Mesenchymal stem cell (in vitro differentiated cells and primary cell): ENCODE results near the gene CLDN14. TPM values are rescaled to one million over a fixed set of nuclear protein-coding genes. Genes with fewer than 3 reads are reported as not detected.

Source experiments
- DNase-seq: peaks from one replicate; pipeline ENCODE4 v3.0.0-alpha.2; 2013
- H2AFZ ChIP-seq: one replicate; pipeline ENCODE4 v1.6.1; 2013; ENCODE audit warnings: low read depth, mild to moderate bottlenecking, control low read depth, inconsistent platforms, low read length, moderate library complexity
- H2AK5ac ChIP-seq: 2 replicates; pipeline ENCODE4 v1.6.1; 2013; ENCODE audit warnings: low read length, moderate library complexity, mild to moderate bottlenecking, inconsistent platforms; ENCODE audit not compliant: severe bottlenecking
- H2BK120ac ChIP-seq: one replicate; pipeline ENCODE4 v1.6.1; 2013; ENCODE audit warnings: low read depth, mild to moderate bottlenecking, inconsistent platforms, low read length, moderate library complexity
- H2BK12ac ChIP-seq, 2 experiments: one replicate each; pipeline ENCODE4 v1.6.1; 2013; ENCODE audit warnings: inconsistent platforms in 2 of 2, low read length in 2 of 2, mild to moderate bottlenecking in 2 of 2, moderate library complexity in 2 of 2, control low read depth in 1 of 2
- H2BK15ac ChIP-seq: one replicate; pipeline ENCODE4 v1.6.1; 2013; ENCODE audit warnings: mild to moderate bottlenecking, low read depth, inconsistent platforms; ENCODE audit not compliant: poor library complexity, severe bottlenecking
- H2BK5ac ChIP-seq: 2 replicates; pipeline ENCODE4 v1.6.1; 2013; ENCODE audit warnings: low read depth, mild to moderate bottlenecking, low read length, control low read depth, inconsistent platforms; ENCODE audit not compliant: poor library complexity, severe bottlenecking
- H3K14ac ChIP-seq, 2 experiments: one replicate each; pipeline ENCODE4 v1.6.1; 2013; ENCODE audit warnings: inconsistent platforms in 2 of 2, low read length in 2 of 2, control low read depth in 1 of 2, mild to moderate bottlenecking in 1 of 2, moderate library complexity in 1 of 2
- H3K18ac ChIP-seq, 2 experiments: one replicate each; pipeline ENCODE4 v1.6.1; 2013; ENCODE audit warnings: inconsistent platforms in 2 of 2, low read length in 2 of 2, control low read depth in 1 of 2, low read depth in 1 of 2, mild to moderate bottlenecking in 1 of 2
- H3K23ac ChIP-seq, 2 experiments: one replicate each; pipeline ENCODE4 v1.6.1; 2013; ENCODE audit warnings: inconsistent platforms in 2 of 2, low read length in 2 of 2, mild to moderate bottlenecking in 2 of 2, moderate library complexity in 2 of 2, control low read depth in 1 of 2
- H3K27ac ChIP-seq: 2 replicates; pipeline ENCODE4 v1.5.1; 2013; ENCODE audit warnings: mild to moderate bottlenecking, moderate library complexity, low read length, control low read depth, inconsistent platforms; ENCODE audit not compliant: poor library complexity, severe bottlenecking
- H3K27me3 ChIP-seq, 2 experiments: 2 replicates each; pipeline versions ENCODE4 v1.6.1 to v1.7.0; 2013; ENCODE audit warnings: low read length in 2 of 2, mild to moderate bottlenecking in 2 of 2, moderate library complexity in 2 of 2, control low read depth in 1 of 2, inconsistent platforms in 1 of 2; ENCODE audit not compliant: control insufficient read depth in 1 of 2, insufficient read depth in 1 of 2
- H3K36me3 ChIP-seq, 2 experiments: 2 replicates each; pipeline versions ENCODE4 v1.6.1 to v1.7.0; 2013; ENCODE audit warnings: low read length in 2 of 2, control low read depth in 1 of 2, inconsistent platforms in 1 of 2, low read depth in 1 of 2, mild to moderate bottlenecking in 1 of 2; ENCODE audit not compliant: insufficient read depth in 2 of 2, control insufficient read depth in 1 of 2
- H3K4ac ChIP-seq, 2 experiments: one replicate each; pipeline ENCODE4 v1.6.1; 2013; ENCODE audit warnings: inconsistent platforms in 2 of 2, low read length in 2 of 2, mild to moderate bottlenecking in 2 of 2, moderate library complexity in 2 of 2, control low read depth in 1 of 2, low read depth in 1 of 2
- H3K4me1 ChIP-seq: 2 replicates; pipeline ENCODE4 v1.6.1; 2013; ENCODE audit warnings: low read depth, low read length, control low read depth; ENCODE audit not compliant: control insufficient read depth, insufficient read depth
- H3K4me2 ChIP-seq: 2 replicates; pipeline ENCODE4 v1.6.1; 2013; ENCODE audit warnings: low read length, mild to moderate bottlenecking, inconsistent platforms; ENCODE audit not compliant: poor library complexity, severe bottlenecking
- H3K4me3 ChIP-seq, 2 experiments: 2 replicates each; pipeline versions ENCODE4 v1.5.1 to v1.7.0; 2013; ENCODE audit warnings: low read length in 2 of 2, mild to moderate bottlenecking in 2 of 2, control low read depth in 1 of 2, low read depth in 1 of 2; ENCODE audit not compliant: insufficient read depth in 1 of 2
- H3K79me1 ChIP-seq: replicated peaks from 2 replicates; pipeline ENCODE4 v1.6.1; 2013; ENCODE audit warnings: mild to moderate bottlenecking, control low read depth, low read length, inconsistent platforms; ENCODE audit not compliant: poor library complexity, severe bottlenecking
- H3K9ac ChIP-seq: 2 replicates; pipeline ENCODE4 v1.7.0; 2013; ENCODE audit warnings: mild to moderate bottlenecking, low read length, moderate library complexity
- H3K9me3 ChIP-seq: 2 replicates; pipeline ENCODE4 v1.7.0; 2013; ENCODE audit warnings: mild to moderate bottlenecking, low read length; ENCODE audit not compliant: control insufficient read depth
- H4K8ac ChIP-seq: one replicate; pipeline ENCODE4 v1.6.1; 2013; ENCODE audit warnings: inconsistent platforms, mild to moderate bottlenecking, low read length, moderate library complexity
- H4K91ac ChIP-seq: one replicate; pipeline ENCODE4 v1.6.1; 2013; ENCODE audit warnings: mild to moderate bottlenecking, low read length, inconsistent platforms
- WGBS: methylation state at CpG from one replicate; pipeline ENCODE4 v1.1.7; 2013; ENCODE audit warnings: mixed read lengths; 5-methylcytosine and 5-hydroxymethylcytosine counted together
- polyA plus RNA-seq, 2 experiments: library from polyadenylated mRNA; stranded (reverse); fragments of 200-250 nt; gene quantifications; one replicate each; pipeline ENCODE4 v1.2.3, GENCODE V29; 2013

The CLDN14 gene, protein sequence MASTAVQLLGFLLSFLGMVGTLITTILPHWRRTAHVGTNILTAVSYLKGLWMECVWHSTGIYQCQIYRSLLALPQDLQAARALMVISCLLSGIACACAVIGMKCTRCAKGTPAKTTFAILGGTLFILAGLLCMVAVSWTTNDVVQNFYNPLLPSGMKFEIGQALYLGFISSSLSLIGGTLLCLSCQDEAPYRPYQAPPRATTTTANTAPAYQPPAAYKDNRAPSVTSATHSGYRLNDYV
- not detected for polyA plus RNA-seq (2013, experiment 1 of 2)
- polyA plus RNA-seq (2013, experiment 2 of 2), result not detected

GRCh38 chr21:36479415-36480402 lies at the start of gene CLDN14:
Gene CLDN14 (minus strand): TSS chr21:36480122. CDS start chr21:36461695, 18,427 bp downstream.
- Histone ChIP-seq H4K8ac (no peak within 1 kb of the TSS), H2BK5ac (no peak within 1 kb of the TSS), H3K4me1 (peaks cover 19% of the 10 kb centered on the region), H3K79me1 (no peaks in the 10 kb centered on the region), H2BK15ac (no peak within 1 kb of the TSS), H3K27me3 (no peaks in the 10 kb centered on the region), H3K14ac (no peak within 1 kb of the TSS), H2AFZ (no peak within 1 kb of the TSS), H2BK12ac (no peak within 1 kb of the TSS), H2AK5ac (peak within 1 kb of the TSS; percentile 62), H3K4me2 (no peak within 1 kb of the TSS), H3K4me3 (no peak within 1 kb of the TSS), H4K91ac (no peak within 1 kb of the TSS), H3K9me3 (no peaks in the 10 kb centered on the region), H3K27ac (no peak within 1 kb of the TSS), H2BK120ac (no peak within 1 kb of the TSS), H3K36me3 (peaks cover 0 to 7% of the 10 kb centered on the region in 2 experiments), H3K23ac (no peak within 1 kb of the TSS), H3K4ac (no peak within 1 kb of the TSS), H3K9ac (no peak within 1 kb of the TSS), H3K18ac (no peak within 1 kb of the TSS)
- DNase-seq, result no peak
- 88% methylated on average over 24 of the region's 25 CpGs for WGBS

GRCh38 chr21:36528716-36529115 lies 48.8 kb upstream of the CLDN14 start:
- Histone ChIP-seq H3K36me3 (no peaks in the 10 kb centered on the region), H2BK120ac (no peak overlapping the region), H4K8ac (no peak overlapping the region), H3K9ac (no peak overlapping the region), H3K23ac (no peak overlapping the region), H3K14ac (no peak overlapping the region), H2BK12ac (no peak overlapping the region), H2BK5ac (no peak overlapping the region), H3K4me3 (no peak overlapping the region), H2BK15ac (no peak overlapping the region), H3K27me3 (peaks cover 0 to 52% of the 10 kb centered on the region in 2 experiments), H3K27ac (no peak overlapping the region), H3K18ac (no peak overlapping the region), H3K4me1 (peaks cover 9% of the 10 kb centered on the region), H3K4ac (no peak overlapping the region), H3K4me2 (no peak overlapping the region), H2AFZ (no peak overlapping the region), H4K91ac (no peak overlapping the region), H2AK5ac (no peak overlapping the region), H3K79me1 (no peaks in the 10 kb centered on the region), H3K9me3 (no peaks in the 10 kb centered on the region)
- 99% methylated on average over 5 of the region's 6 CpGs for WGBS
- no peak for DNase-seq

- Histone ChIP-seq H2BK12ac (no peak overlapping the region), H3K27me3 (peaks cover 0 to 55% of the 10 kb centered on the region in 2 experiments), H3K4me2 (no peak overlapping the region), H3K4me1 (peaks cover 8% of the 10 kb centered on the region), H3K23ac (no peak overlapping the region), H4K8ac (no peak overlapping the region), H2BK5ac (no peak overlapping the region), H3K9me3 (no peaks in the 10 kb centered on the region), H2AFZ (no peak overlapping the region), H2AK5ac (no peak overlapping the region), H3K36me3 (no peaks in the 10 kb centered on the region), H3K4ac (no peak overlapping the region), H3K9ac (no peak overlapping the region), H4K91ac (no peak overlapping the region), H3K18ac (no peak overlapping the region), H3K4me3 (no peak overlapping the region), H2BK120ac (no peak overlapping the region), H3K79me1 (no peaks in the 10 kb centered on the region), H3K14ac (no peak overlapping the region), H3K27ac (no peak overlapping the region), H2BK15ac (no peak overlapping the region)
- WGBS, result 93% methylated on average over 6 of the region's 6 CpGs
- no peak for DNase-seq
Observed at GRCh38 chr21:36527317-36527716, 47.4 kb upstream of the CLDN14 start.

- no peak overlapping the region for H4K91ac ChIP-seq
- WGBS, result 96% methylated on average over 4 of the region's 4 CpGs
- H2BK5ac ChIP-seq, result no peak overlapping the region
Observed at GRCh38 chr21:36526104-36526503, 46.2 kb upstream of the CLDN14 start.

More at GRCh38 chr21:36526104-36526503, 46.2 kb upstream of the CLDN14 start:
- Histone ChIP-seq H3K9me3 (no peaks in the 10 kb centered on the region), H3K4ac (no peak overlapping the region), H3K4me3 (no peak overlapping the region), H3K4me2 (no peak overlapping the region), H3K27me3 (peaks cover 0 to 66% of the 10 kb centered on the region in 2 experiments), H3K4me1 (peaks cover 9% of the 10 kb centered on the region), H2BK15ac (no peak overlapping the region), H2AK5ac (no peak overlapping the region), H3K23ac (no peak overlapping the region), H3K9ac (no peak overlapping the region), H3K27ac (no peak overlapping the region), H2BK12ac (no peak overlapping the region), H2AFZ (no peak overlapping the region), H3K36me3 (no peaks in the 10 kb centered on the region), H3K18ac (no peak overlapping the region), H3K79me1 (no peaks in the 10 kb centered on the region), H4K8ac (no peak overlapping the region), H2BK120ac (no peak overlapping the region), H3K14ac (no peak overlapping the region)
- DNase-seq, result no peak
